Brain microvascular endothelial cell (primary cell): ENCODE measurements around the gene EVC.

ENCODE experiments used
- DNase-seq: peaks from one replicate; pipeline ENCODE4 v3.0.0-alpha.2; 2020
- H3K27ac ChIP-seq: fragments of 250-450 bp; sonication (Bioruptor Pico); 2 replicates; pipeline ENCODE4 v1.5.1; 2020; ENCODE audit warnings: mild to moderate bottlenecking, moderate library complexity
- H3K27me3 ChIP-seq: fragments of 250-450 bp; sonication (Bioruptor Pico); replicated peaks from 2 replicates; pipeline ENCODE4 v1.5.1; 2020; ENCODE audit warnings: mild to moderate bottlenecking
- H3K36me3 ChIP-seq: fragments of 250-450 bp; sonication (Bioruptor Pico); replicated peaks from 2 replicates; pipeline ENCODE4 v1.5.1; 2020; ENCODE audit warnings: mild to moderate bottlenecking
- H3K4me3 ChIP-seq: 2 replicates; pipeline ENCODE4 v1.5.1; 2011; ENCODE audit warnings: low read depth, mild to moderate bottlenecking, control low read depth, low read length, moderate library complexity
- in situ Hi-C: cut with HindIII; loops from 2 replicates; pipeline ENCODE4 v1.10.0; 2017; ENCODE audit warnings: low sequenced_read_pairs, low pct_ligation_motif_present
- TF ChIP-seq, protein P1 (sequence below): IDR thresholded peaks from 2 replicates; pipeline ENCODE4 v1.5.1; 2011; ENCODE audit warnings: low read depth, mild to moderate bottlenecking, moderate library complexity, low read length, control low read depth, inconsistent platforms; ENCODE audit errors: missing control alignments

The EVC gene

DNA sequence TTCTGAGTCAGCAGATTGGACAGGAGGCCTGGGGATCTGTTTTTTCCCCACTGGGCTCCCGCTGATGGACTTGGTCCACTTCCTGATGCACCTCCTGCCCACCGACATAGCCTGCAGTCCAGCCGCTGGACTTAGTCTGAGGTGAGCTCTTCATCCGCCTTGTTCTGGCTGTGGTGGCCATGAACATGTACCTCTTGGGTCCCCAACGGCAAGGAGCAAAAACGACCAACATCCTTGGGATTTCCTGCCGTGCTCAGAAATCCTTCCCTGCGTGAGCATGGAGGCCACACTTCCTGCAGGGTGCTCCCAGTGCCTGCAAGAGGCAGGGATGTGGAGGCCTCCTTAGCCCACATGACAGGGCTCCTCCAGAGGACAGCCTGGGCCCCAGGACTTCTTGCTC, 105.1 kb downstream of the EVC start:
- DNase-seq: no peak
- no peak overlapping the region for H3K4me3 ChIP-seq
- H3K27ac ChIP-seq: no peak overlapping the region
- in situ Hi-C loops: no loop called here
- no peaks in the 10 kb centered on the region for H3K27me3 ChIP-seq
- peaks cover 60% of the 10 kb centered on the region for H3K36me3 ChIP-seq
- TF ChIP-seq, protein P1, sequence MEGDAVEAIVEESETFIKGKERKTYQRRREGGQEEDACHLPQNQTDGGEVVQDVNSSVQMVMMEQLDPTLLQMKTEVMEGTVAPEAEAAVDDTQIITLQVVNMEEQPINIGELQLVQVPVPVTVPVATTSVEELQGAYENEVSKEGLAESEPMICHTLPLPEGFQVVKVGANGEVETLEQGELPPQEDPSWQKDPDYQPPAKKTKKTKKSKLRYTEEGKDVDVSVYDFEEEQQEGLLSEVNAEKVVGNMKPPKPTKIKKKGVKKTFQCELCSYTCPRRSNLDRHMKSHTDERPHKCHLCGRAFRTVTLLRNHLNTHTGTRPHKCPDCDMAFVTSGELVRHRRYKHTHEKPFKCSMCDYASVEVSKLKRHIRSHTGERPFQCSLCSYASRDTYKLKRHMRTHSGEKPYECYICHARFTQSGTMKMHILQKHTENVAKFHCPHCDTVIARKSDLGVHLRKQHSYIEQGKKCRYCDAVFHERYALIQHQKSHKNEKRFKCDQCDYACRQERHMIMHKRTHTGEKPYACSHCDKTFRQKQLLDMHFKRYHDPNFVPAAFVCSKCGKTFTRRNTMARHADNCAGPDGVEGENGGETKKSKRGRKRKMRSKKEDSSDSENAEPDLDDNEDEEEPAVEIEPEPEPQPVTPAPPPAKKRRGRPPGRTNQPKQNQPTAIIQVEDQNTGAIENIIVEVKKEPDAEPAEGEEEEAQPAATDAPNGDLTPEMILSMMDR: no peak

- in situ Hi-C loops: no loop called here
- Histone ChIP-seq H3K27me3 (no peaks in the 10 kb centered on the region), H3K36me3 (peaks cover 64% of the 10 kb centered on the region), H3K4me3 (no peak overlapping the region), H3K27ac (no peak overlapping the region)
- no peak for DNase-seq
- TF ChIP-seq, protein P1: no peak
Measured at GRCh38 chr4:5816851-5817375, 105.9 kb downstream of the EVC start.

GRCh38 chr4:5821665-5822358, 110.8 kb downstream of the EVC start:
- Histone ChIP-seq H3K4me3 (no peak overlapping the region), H3K27ac (no peak overlapping the region), H3K27me3 (no peaks in the 10 kb centered on the region), H3K36me3 (peaks cover 53% of the 10 kb centered on the region)
- DNase-seq: no peak
- TF ChIP-seq, protein P1: peak; percentile 78
- in situ Hi-C loops: no loop called here

DNA sequence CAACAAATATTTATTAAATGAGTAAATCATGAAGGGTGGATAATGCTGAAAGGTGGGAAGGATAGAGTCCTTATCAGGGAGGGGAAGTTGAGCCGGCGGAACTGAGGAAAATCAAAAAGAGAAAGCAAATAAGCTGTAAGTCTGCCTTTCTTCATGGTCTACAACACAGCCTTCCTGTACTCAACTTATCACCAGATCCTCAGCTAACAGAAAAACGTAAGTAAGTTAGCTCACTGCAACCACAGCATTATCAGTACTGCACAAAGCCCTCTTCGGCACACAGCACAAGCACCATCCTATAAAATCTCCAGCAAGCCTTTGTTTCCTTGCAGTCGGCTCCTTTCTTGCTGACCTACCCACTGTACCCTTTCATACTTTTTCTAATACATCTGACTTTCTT, 111.6 kb downstream of the EVC start:
- no peaks in the 10 kb centered on the region for H3K27me3 ChIP-seq
- peaks cover 57% of the 10 kb centered on the region for H3K36me3 ChIP-seq
- TF ChIP-seq, protein P1: no peak
- no peak overlapping the region for H3K27ac ChIP-seq
- no peak overlapping the region for H3K4me3 ChIP-seq
- in situ Hi-C loops: no loop called here
- DNase-seq: no peak

GRCh38 chr4:5823542-5824211, 112.7 kb downstream of the EVC start:
- Histone ChIP-seq H3K36me3 (peaks cover 55% of the 10 kb centered on the region), H3K4me3 (no peak overlapping the region), H3K27me3 (no peaks in the 10 kb centered on the region), H3K27ac (no peak overlapping the region)
- DNase-seq: no peak
- TF ChIP-seq, protein P1: no peak
- in situ Hi-C loops: no loop called here
